HPDE6-E6E7 (cell line): ENCODE data around the gene TULP3.

Experiments used
- DNase-seq: peaks from one replicate; pipeline ENCODE4 v3.0.0; 2011; ENCODE audit warnings: missing footprints; ENCODE audit errors: extremely low spot score

The TULP3 gene

DNA sequence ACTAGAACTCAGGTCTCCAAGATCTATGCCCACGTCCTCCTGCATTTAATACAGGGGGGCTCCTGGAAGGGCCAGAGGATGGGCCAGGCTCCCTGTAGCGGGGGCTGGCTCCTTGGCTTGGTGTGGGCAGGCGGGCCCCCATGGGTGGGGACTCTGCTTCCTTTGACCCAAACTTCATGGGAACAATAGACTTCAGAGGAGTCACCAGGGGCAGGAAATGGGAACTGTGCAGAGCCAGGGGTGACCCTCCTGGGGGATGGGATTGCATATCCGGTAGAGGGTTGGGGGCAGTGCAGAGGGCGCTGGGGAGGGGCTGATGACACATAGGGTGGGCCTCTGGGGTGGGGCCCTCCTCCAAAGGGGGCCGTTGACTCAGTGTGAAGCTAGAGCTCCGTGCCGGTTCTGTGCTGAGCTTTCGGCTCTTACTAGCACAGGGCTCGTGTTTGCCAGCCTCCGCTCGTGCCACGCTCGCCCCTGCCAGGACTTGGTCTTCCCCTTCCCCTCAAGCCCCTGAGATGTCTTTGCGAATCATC is 73.1 kb downstream of the TULP3 start:
- DNase-seq, result no peak

DNA sequence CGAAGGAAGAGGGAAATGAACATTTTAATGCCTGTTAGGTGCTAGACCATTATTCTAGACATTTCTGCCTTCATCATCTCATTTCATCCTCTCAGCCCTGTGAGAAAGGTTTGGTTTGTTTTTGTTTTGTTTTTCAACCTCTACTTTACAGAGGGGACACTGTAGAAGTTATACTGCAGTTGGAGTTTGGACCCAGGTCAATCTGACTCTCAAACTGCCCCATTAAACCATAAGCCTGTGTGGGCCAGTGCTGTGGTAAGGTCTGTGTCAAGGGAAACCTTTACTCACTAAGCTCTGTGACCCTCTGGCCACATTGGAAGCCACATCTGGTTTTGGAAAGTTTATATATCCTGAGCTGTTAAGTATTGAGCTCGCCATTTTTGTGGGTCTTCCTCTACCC is 77.0 kb downstream of the TULP3 start:
- no peak for DNase-seq

DNA sequence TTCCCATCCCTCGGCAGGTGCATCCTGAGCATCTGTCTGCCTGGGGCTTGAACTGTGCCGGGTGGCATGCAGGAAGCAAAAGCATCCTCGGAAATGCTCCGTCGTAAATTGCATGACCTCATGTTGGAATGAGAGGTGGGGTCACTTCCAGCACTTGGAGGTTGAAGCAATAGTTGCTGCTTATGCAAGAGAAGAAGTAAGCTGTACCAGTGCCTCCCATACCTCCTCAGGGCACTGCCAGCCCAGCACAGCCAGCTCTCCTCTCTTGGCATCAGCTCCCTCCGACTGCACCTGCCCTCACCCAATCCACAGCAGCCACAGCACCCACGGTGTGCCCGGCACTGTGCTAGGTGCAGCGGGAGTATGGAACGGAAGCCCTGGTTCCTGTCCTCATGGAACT is 80.1 kb downstream of the TULP3 start:
- no peak for DNase-seq

DNA sequence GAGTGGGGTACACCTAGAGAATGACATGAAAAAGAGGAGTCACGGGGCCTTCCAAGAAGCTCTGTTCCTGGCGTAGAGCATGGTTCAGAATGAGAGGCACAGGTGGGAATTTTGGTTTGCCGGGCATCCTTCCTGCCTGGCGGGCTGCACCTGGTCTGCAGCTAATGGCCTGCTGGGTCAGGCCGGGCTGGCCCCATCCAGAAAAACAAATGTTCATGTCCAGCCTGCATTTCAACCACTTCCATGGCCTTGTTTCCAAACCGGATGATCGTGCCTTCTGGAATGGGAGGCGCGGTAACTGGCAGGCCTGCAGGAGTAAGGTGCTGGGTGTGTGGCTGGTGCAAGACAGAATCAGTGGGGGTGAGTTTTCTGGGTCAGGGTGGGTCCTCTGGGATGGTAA is 82.9 kb downstream of the TULP3 start:
- DNase-seq, result no peak

DNA sequence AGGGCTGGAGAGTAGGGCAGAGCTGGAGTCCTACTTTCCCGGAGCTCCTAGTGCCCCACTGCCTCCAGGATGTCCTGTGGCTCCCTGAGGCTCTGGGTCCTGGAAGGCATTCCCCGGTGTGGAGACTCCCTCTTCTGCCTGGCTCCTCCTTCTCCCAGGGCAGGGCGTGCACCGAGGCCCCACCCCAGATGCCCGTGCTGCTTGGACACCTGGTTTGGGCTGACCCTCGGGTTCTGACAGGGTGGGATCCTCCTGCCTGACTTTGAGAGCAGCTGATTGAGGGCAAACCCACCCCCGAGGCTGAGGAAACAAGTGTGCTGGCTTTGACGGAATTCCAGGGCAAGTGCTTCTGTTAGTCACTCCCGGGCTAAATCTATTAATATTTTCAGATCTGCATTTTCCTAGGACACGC is 83.9 kb downstream of the TULP3 start:
- DNase-seq, result no peak

DNA sequence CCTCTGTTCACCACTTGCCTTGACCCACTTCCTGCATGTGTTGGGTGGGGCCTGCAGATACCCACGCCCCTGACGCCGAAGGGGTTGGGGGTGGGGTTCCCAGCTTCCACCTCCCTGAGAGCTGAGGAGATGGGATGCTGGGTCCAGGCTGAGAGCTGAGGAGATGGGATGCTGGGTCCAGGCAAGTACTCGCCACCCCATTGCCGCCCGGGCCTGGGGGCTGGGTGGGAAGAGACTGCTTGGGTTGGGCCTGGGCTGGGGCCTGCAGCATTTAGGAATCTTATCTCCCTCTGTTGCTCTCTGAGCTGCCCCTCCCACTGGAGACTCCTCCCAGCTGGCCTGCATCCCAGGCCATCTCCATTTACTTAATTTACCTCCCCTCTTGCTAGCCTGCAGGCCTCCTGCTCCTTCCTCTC is 85.9 kb downstream of the TULP3 start:
- no peak for DNase-seq

DNA sequence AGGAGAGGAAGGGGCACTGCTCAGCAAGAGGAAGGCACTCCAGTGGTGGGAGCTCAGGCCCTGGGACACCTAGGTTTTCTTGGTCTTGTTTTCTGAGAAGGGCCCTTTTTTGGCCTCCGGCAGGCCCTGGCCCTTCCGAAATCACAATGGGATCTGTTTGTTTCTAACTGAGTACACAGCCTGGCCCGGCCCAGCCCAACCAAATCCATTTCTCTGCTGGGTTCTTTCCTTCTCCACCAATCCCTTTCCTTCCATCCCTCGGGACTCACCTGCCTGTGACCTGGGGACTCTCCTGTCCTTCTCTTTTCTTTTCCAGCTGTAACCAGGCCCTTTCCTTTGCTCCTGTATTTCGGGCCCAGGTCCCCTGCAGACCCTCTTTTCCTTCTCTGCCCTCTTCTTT is 87.1 kb downstream of the TULP3 start:
- DNase-seq, result no peak

DNA sequence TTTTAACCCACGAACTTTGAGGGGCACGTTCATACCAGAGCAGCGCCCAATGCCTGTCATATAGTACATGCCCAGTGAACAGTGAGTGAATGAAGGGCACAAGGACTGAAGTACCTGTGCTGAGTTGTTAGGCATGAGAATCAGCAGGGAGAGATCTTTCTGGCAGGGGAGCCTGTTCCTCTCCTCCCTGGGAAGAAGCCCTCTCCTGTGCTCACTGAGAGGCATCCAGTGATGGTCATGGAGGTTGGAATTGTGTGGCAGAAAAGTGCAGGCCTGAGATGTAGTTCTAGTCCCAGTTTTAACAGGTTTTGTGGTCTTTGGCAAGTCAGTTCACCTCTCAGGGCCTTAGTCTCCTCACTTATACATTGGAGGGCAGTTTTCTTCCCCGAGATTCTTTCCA is 89.1 kb downstream of the TULP3 start:
- DNase-seq, result no peak

DNA sequence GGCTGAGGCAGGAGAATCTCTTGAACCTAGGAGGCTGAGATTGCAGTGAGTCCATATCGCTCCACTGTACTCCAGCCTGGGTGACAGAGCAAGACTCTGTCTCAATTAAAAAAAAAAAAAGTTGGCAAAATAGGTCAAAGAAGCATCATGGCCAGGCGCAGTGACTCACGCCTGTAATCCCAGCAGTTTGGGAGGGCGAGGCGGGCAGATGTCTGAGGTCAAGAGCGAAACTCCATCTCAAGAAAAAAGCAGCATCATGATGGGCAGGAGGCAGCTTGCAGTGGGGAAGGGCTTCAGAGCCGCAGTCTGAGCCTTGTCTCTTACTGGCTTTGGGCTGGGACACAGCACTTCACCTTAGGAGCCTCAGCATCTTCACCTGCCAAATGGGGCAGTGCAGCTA is 89.9 kb downstream of the TULP3 start:
- no peak for DNase-seq

DNA sequence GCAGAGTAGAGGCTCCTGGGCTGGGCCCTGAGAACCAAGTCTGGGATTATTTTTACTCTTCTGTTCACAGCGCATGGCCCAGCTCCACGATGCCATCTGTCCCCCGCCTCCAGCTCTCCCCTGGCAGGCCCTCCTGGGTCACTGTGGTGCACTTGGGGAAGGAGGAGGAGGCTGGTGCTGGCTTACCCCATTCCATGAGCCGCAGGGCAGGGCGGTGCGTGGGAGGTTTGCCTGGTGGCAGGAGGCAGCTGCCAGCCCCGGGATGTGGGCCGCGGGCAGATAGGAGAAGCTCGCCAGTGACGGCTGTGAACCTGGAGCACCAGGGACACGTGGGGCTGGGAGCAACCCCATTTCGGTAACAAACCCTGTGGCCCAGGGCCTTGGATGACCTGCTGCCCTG is 91.7 kb downstream of the TULP3 start:
- DNase-seq, result no peak

DNA sequence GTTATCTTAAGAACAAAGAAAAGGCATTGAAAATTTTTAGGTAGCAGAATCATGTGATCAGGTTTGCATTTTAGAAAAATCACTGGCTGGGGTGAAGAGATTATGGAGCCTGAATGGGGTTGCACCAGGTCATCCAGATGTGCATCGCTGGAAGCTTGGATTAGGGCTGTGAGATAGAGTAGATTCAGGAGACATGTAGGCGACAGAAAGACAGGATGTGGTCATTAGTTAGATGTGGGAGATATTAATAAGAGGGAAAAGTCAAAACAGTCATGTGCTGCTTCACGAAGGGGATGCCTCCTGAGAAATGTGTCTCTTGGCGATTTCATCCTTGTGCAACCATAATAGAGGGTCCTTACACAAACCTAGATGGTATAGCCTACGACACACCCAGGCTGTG is 93.6 kb downstream of the TULP3 start:
- no peak for DNase-seq

DNA sequence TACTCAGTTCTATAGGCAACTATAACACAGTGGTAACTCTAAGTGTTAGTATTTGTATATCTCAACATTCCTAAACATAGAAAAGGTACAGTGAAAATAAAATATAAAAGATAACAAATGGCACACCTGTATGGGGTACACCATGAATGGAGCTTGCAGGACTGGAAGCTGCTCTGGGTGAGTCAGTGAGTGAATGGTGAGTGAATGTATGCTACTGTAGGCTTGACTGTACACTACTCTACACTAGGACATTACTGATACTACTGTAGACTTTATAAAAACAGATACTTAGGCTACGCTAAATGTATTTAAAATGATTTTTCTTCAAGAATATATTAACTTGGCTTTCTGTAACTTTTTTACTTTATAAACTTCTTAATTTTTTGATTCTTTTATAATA is 94.0 kb downstream of the TULP3 start:
- DNase-seq, result no peak

DNA sequence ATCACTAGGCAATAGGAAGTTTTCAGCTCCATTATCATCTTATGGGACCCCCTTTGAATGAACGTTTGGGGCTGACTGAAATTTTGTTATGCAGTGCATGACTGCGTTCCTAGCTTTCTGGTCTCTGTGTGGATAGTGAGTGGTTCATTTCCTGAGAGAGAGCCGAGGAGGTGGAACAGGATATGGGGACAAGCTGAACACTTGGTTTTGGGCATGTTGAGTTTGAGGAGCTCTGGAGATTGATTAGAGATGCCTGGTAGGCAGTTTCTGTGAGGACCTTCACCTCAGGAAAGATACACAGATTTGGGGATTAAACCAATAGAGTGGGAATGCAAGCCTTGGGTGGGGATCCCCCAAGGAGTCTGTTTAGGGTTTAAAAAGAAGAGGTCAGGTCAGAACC is 96.2 kb downstream of the TULP3 start:
- DNase-seq, result no peak

DNA sequence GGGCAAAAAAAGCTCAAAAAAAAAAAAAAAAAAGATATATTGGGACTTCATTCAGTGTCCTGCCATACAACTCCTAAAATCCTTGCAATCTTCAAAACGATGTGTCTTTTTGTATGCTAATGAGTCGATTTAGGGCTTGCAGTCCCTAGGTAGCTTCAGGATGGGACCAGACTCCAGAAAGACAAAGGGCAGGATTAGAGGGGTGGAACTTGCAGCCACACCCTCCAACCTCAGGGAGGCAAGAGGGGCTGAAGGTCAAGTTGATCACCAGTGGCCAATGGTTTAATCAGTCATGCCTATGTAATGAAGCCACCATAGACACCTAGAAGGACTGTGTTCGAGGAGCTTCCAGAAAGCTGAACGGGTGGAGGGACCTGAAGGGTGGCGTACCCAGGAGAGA is 97.8 kb downstream of the TULP3 start:
- DNase-seq, result no peak
